Trophoblast cell (in vitro differentiated cells and primary cell): ENCODE measurements around the gene ZNF687.

ENCODE experiments used
- DNase-seq, 2 donors: peaks; one replicate each; pipeline ENCODE4 v3.0.0-alpha.2; 2016
- H2AFZ ChIP-seq: 2 replicates; pipeline ENCODE4 v1.6.1; 2013; ENCODE audit warnings: low read length, moderate library complexity, mild to moderate bottlenecking; ENCODE audit not compliant: insufficient read depth, poor library complexity
- H2AK5ac ChIP-seq: 2 replicates; pipeline ENCODE4 v1.6.1; 2013; ENCODE audit warnings: mild to moderate bottlenecking, low read length
- H2BK120ac ChIP-seq: 2 replicates; pipeline ENCODE4 v1.6.1; 2013; ENCODE audit warnings: low read length, mild to moderate bottlenecking, moderate library complexity; ENCODE audit not compliant: insufficient read depth, poor library complexity
- H2BK12ac ChIP-seq: 2 replicates; pipeline ENCODE4 v1.6.1; 2013; ENCODE audit warnings: mild to moderate bottlenecking, low read length, moderate library complexity
- H2BK5ac ChIP-seq: 2 replicates; pipeline ENCODE4 v1.6.1; 2013; ENCODE audit warnings: low read length, low read depth, moderate library complexity, mild to moderate bottlenecking; ENCODE audit not compliant: poor library complexity
- H3K14ac ChIP-seq: 2 replicates; pipeline ENCODE4 v1.6.1; 2013; ENCODE audit warnings: mild to moderate bottlenecking, low read length
- H3K18ac ChIP-seq: 2 replicates; pipeline ENCODE4 v1.6.1; 2013; ENCODE audit warnings: mild to moderate bottlenecking, low read length
- H3K23ac ChIP-seq: 2 replicates; pipeline ENCODE4 v1.6.1; 2013; ENCODE audit warnings: low read length
- H3K27ac ChIP-seq: 2 replicates; pipeline ENCODE4 v1.5.1; 2013; ENCODE audit warnings: low read depth, mild to moderate bottlenecking, inconsistent platforms, low read length, moderate library complexity
- H3K27me3 ChIP-seq: 2 replicates; pipeline ENCODE4 v1.6.1; 2013; ENCODE audit warnings: inconsistent platforms, mild to moderate bottlenecking, low read length, moderate library complexity; ENCODE audit not compliant: insufficient read depth
- H3K36me3 ChIP-seq, 2 experiments: 1 replicate in 1 of 2; 2 replicates in 1 of 2; pipeline ENCODE4 v1.6.1; 2013; ENCODE audit warnings: low read length in 2 of 2, mild to moderate bottlenecking in 2 of 2, moderate library complexity in 1 of 2; ENCODE audit not compliant: insufficient read depth in 2 of 2, control insufficient read depth in 1 of 2
- H3K4ac ChIP-seq: 2 replicates; pipeline ENCODE4 v1.6.1; 2013; ENCODE audit warnings: low read depth, mild to moderate bottlenecking, low read length, moderate library complexity
- H3K4me1 ChIP-seq, 2 experiments: 1 replicate in 1 of 2; 2 replicates in 1 of 2; pipeline ENCODE4 v1.6.1; 2013; ENCODE audit warnings: low read length in 2 of 2, mild to moderate bottlenecking in 2 of 2, moderate library complexity in 1 of 2; ENCODE audit not compliant: insufficient read depth in 2 of 2, control insufficient read depth in 1 of 2
- H3K4me2 ChIP-seq: 2 replicates; pipeline ENCODE4 v1.6.1; 2013; ENCODE audit warnings: inconsistent platforms, mild to moderate bottlenecking, low read length, moderate library complexity
- H3K4me3 ChIP-seq: 2 replicates; pipeline ENCODE4 v1.5.1; 2013; ENCODE audit warnings: mild to moderate bottlenecking, low read depth, low read length, inconsistent platforms
- H3K79me1 ChIP-seq: one replicate; pipeline ENCODE4 v1.6.1; 2013; ENCODE audit warnings: low read length
- H3K79me2 ChIP-seq: 2 replicates; pipeline ENCODE4 v1.6.1; 2013; ENCODE audit warnings: low read length, mild to moderate bottlenecking; ENCODE audit not compliant: control insufficient read depth, insufficient read depth, poor library complexity
- H3K9ac ChIP-seq: 2 replicates; pipeline ENCODE4 v1.6.1; 2013; ENCODE audit warnings: mild to moderate bottlenecking, low read length
- H3K9me3 ChIP-seq: 2 replicates; pipeline ENCODE4 v1.6.1; 2013; ENCODE audit warnings: low read depth, mild to moderate bottlenecking, control low read depth, inconsistent platforms, low read length; ENCODE audit not compliant: insufficient read depth
- H4K12ac ChIP-seq: 2 replicates; pipeline ENCODE4 v1.6.1; 2013; ENCODE audit warnings: low read depth, mild to moderate bottlenecking, low read length, moderate library complexity
- H4K8ac ChIP-seq: 2 replicates; pipeline ENCODE4 v1.6.1; 2013; ENCODE audit warnings: low read depth, mild to moderate bottlenecking, low read length, moderate library complexity
- H4K91ac ChIP-seq: one replicate; pipeline ENCODE4 v1.6.1; 2013; ENCODE audit warnings: low read depth, mild to moderate bottlenecking, low read length, moderate library complexity
- WGBS: extraction: QIAGEN DNeasy Blood & Tissue Kit; methylation state at CpG from one replicate; pipeline ENCODE4 v1.1.7; 2013; ENCODE audit warnings: missing lambda C conversion rate; ENCODE audit not compliant: insufficient read length, insufficient coverage; ENCODE audit errors: extremely low coverage; 5-methylcytosine and 5-hydroxymethylcytosine counted together

The ZNF687 gene

DNA sequence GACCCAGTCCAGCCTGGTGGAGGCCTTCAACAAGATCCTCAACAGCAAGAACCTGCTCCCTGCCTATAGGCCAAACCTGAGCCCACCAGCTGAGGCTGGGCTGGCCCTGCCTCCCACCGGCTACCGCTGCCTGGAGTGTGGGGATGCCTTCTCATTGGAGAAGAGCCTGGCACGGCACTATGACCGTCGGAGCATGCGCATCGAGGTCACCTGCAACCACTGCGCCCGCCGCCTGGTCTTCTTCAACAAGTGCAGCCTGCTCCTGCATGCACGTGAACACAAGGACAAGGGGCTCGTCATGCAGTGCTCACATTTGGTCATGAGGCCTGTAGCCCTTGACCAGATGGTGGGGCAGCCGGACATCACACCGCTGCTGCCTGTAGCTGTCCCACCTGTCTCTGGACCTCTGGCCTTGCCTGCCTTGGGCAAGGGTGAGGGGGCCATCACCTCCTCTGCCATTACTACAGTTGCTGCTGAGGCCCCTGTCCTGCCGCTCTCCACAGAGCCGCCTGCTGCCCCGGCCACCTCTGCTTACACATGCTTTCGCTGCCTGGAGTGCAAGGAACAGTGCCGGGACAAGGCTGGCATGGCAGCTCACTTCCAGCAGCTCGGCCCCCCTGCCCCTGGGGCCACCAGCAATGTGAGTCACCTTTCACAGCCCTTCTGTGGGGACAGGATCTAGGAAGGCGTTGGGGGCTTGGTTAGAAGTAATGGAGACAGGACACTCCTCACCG is 5.8 kb downstream of the ZNF687 start:
- Histone ChIP-seq H3K23ac (no peak overlapping the region), H2BK5ac (no peak overlapping the region), H3K27ac (no peak overlapping the region), H2AFZ (no peak overlapping the region), H4K8ac (no peak overlapping the region), H3K18ac (peak overlapping the region; percentile 37), H3K79me1 (peaks cover 1% of the 10 kb centered on the region), H2BK12ac (no peak overlapping the region), H3K36me3 (peaks cover 66 to 71% of the 10 kb centered on the region in 2 experiments), H3K14ac (no peak overlapping the region), H3K4ac (no peak overlapping the region), H3K9ac (no peak overlapping the region), H3K79me2 (peaks cover 4% of the 10 kb centered on the region), H4K12ac (peak overlapping the region; percentile 34), H4K91ac (no peak overlapping the region), H2AK5ac (no peak overlapping the region), H3K4me3 (no peak overlapping the region), H3K4me2 (no peak overlapping the region), H2BK120ac (no peak overlapping the region), H3K4me1 (peaks cover 3 to 12% of the 10 kb centered on the region in 2 experiments), H3K27me3 (no peaks in the 10 kb centered on the region), H3K9me3 (no peaks in the 10 kb centered on the region)
- DNase-seq, result no peak
- no CpG with 5 or more reads among the region's 22 CpGs for WGBS

DNA sequence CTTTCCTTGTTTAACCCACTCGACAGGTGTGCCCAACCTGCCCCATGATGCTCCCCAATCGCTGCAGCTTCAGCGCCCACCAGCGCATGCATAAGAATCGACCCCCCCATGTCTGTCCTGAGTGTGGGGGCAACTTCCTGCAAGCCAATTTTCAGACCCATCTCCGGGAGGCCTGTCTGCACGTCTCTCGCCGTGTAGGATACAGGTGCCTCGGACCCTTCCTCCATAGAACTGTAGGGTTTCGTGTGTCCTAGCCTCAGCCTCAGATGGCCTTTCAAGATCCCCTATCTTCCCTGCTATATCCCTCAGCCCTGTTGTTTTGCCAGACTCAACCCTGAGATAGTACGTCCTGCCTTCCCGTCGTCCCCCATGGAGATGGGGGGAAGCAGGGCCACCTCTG is 6.4 kb downstream of the ZNF687 start:
- WGBS, result no CpG with 5 or more reads among the region's 14 CpGs
- Histone ChIP-seq H3K18ac (peak overlapping the region; percentile 14), H3K4me3 (no peak overlapping the region)

DNA sequence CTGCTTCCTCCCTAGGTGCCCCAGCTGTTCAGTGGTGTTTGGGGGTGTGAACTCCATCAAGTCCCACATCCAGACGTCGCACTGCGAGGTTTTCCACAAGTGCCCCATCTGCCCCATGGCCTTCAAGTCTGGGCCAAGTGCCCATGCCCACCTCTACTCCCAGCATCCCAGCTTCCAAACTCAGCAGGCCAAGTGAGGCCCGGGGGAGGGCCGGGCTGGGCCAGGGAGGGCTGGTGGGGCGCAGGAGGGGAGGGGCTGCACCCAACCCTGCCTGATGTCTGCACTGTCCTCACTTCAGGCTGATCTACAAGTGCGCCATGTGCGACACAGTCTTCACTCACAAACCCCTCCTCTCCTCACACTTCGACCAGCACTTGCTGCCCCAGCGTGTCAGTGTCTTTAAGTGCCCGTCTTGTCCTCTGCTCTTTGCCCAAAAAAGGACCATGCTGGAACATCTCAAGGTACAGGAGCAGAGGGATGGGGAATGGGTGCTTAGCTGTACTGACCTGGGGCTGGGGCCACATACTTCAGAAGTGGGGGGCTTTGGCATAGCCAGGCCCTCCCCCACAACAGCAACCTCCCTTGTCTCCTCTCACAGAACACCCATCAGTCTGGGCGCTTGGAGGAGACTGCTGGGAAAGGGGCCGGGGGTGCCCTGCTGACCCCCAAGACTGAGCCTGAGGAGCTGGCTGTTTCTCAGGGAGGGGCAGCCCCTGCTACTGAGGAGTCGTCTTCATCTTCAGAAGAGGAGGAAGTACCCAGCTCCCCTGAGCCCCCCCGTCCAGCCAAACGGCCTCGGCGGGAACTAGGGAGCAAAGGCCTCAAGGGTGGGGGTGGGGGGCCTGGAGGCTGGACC is 7.2 kb downstream of the ZNF687 start:
- Histone ChIP-seq H3K27ac (no peak overlapping the region), H2BK5ac (no peak overlapping the region), H3K27me3 (no peaks in the 10 kb centered on the region), H3K23ac (no peak overlapping the region), H4K12ac (no peak overlapping the region), H2AFZ (no peak overlapping the region), H3K4ac (no peak overlapping the region), H3K18ac (no peak overlapping the region), H2AK5ac (no peak overlapping the region), H3K79me2 (no peaks in the 10 kb centered on the region), H3K4me2 (no peak overlapping the region), H2BK12ac (no peak overlapping the region), H3K14ac (no peak overlapping the region), H3K79me1 (no peaks in the 10 kb centered on the region), H3K9ac (no peak overlapping the region), H2BK120ac (no peak overlapping the region), H4K8ac (no peak overlapping the region), H3K36me3 (peaks cover 80 to 84% of the 10 kb centered on the region in 2 experiments), H3K9me3 (no peaks in the 10 kb centered on the region), H3K4me3 (no peak overlapping the region), H3K4me1 (no peaks in the 10 kb centered on the region), H4K91ac (no peak overlapping the region)
- WGBS, result no CpG with 5 or more reads among the region's 18 CpGs
- no peak for DNase-seq

More for the DNA sequence above, 6.4 kb downstream of the ZNF687 start:
- Histone ChIP-seq H3K79me1 (no peaks in the 10 kb centered on the region), H4K12ac (peak overlapping the region; percentile 34), H3K4ac (no peak overlapping the region), H3K9me3 (no peaks in the 10 kb centered on the region), H3K14ac (no peak overlapping the region), H3K27ac (no peak overlapping the region), H3K4me1 (peaks cover 0 to 7% of the 10 kb centered on the region in 2 experiments), H3K9ac (no peak overlapping the region), H4K8ac (no peak overlapping the region), H2AFZ (no peak overlapping the region), H3K36me3 (peaks cover 72 to 76% of the 10 kb centered on the region in 2 experiments), H3K23ac (no peak overlapping the region), H2AK5ac (no peak overlapping the region), H2BK5ac (no peak overlapping the region), H2BK12ac (no peak overlapping the region), H3K4me2 (no peak overlapping the region), H3K27me3 (no peaks in the 10 kb centered on the region), H3K79me2 (no peaks in the 10 kb centered on the region), H2BK120ac (no peak overlapping the region), H4K91ac (no peak overlapping the region)
- no peak for DNase-seq

DNA sequence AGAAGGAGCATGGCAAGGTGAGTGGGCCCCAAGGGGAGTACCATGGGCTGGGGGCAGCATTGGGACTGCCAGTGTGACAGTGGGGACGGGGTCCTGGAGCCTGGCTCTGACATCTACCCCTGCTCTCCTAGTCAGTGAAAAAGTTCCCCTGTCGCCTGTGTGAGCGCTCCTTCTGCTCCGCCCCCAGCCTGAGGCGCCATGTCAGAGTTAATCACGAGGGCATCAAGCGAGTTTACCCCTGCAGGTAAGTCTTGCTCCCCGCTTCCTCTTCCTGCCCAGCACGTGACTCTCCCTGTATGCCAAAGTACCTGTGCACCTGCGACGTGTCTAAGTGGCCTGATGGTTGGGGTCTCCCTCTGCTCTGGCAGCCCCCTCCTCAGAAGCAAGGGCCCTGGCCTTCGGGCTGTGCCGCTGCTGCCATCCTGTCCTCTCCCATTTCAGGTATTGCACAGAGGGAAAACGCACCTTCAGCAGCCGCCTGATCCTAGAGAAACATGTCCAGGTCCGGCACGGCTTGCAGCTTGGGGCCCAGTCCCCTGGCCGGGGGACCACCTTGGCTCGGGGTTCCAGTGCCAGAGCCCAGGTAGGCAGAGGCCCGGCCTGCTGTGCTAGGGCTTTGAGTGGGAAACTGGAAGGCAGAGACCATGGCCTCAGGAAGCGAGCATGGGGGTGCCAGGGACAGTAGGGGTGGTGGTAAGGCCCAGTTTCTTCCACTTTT is 8.1 kb downstream of the ZNF687 start:
- H3K18ac ChIP-seq, result no peak overlapping the region
- no peak overlapping the region for H3K4me3 ChIP-seq
- no peak overlapping the region for H2AFZ ChIP-seq
- H3K4ac ChIP-seq, result no peak overlapping the region
- H3K23ac ChIP-seq, result no peak overlapping the region
- DNase-seq, result peak; percentile 24 to 51
- no peaks in the 10 kb centered on the region for H3K27me3 ChIP-seq
- no peaks in the 10 kb centered on the region for H3K79me2 ChIP-seq
- no peaks in the 10 kb centered on the region for H3K4me1 ChIP-seq
- H2BK12ac ChIP-seq, result no peak overlapping the region
- no peaks in the 10 kb centered on the region for H3K79me1 ChIP-seq
- H4K91ac ChIP-seq, result no peak overlapping the region
- no peak overlapping the region for H3K27ac ChIP-seq
- H2BK120ac ChIP-seq, result no peak overlapping the region
- H3K9me3 ChIP-seq, result no peaks in the 10 kb centered on the region
- no peak overlapping the region for H4K8ac ChIP-seq
- no peak overlapping the region for H3K9ac ChIP-seq
- H3K14ac ChIP-seq, result no peak overlapping the region
- no peak overlapping the region for H4K12ac ChIP-seq
- no peak overlapping the region for H2BK5ac ChIP-seq
- no peak overlapping the region for H2AK5ac ChIP-seq
- H3K36me3 ChIP-seq, result peaks cover 81 to 87% of the 10 kb centered on the region in 2 experiments
- WGBS, result no CpG with 5 or more reads among the region's 21 CpGs
- H3K4me2 ChIP-seq, result no peak overlapping the region
